GM23248 (cell line): ENCODE measurements around the gene PEX14.

ENCODE experiments used
- EZH2 ChIP-seq: fragments of 200-600 bp; sonication (generic); IDR thresholded peaks from 2 replicates; pipeline ENCODE4 v1.6.1; 2018; ENCODE audit warnings: antibody characterized with exemption, mild to moderate bottlenecking; ENCODE audit not compliant: insufficient read depth, poor library complexity, severe bottlenecking
- EZH2phosphoT487 ChIP-seq: fragments of 200-600 bp; sonication (generic); IDR thresholded peaks from 2 replicates; pipeline ENCODE4 v1.6.1; 2018; ENCODE audit warnings: antibody characterized with exemption, moderate library complexity, mild to moderate bottlenecking, low read depth; ENCODE audit not compliant: insufficient read depth

- no peak for TF ChIP-seq EZH2
- no peak for TF ChIP-seq EZH2phosphoT487
These were observed 59.8 kb downstream of the PEX14 start for GRCh38 chr1:10534519-10534918.
